H1 (cell line): ENCODE measurements around the gene OR11L1. TPM values are rescaled to one million over a fixed set of nuclear protein-coding genes. Genes with fewer than 3 reads are reported as not detected.

Source experiments
- ASH2L ChIP-seq: fragments of 200-600, 300-600 bp; sonication (generic); IDR thresholded peaks from one replicate; pipeline ENCODE4 v1.7.1; 2017; ENCODE audit warnings: low read length
- ATF2 ChIP-seq: IDR thresholded peaks from 2 replicates; pipeline ENCODE4 v1.6.1; 2012; ENCODE audit warnings: low read length, inconsistent platforms
- JUND ChIP-seq: IDR thresholded peaks from 2 replicates; pipeline ENCODE4 v1.6.1; 2011; ENCODE audit warnings: mild to moderate bottlenecking, improper control_type of control experiment, low read length
- MAX ChIP-seq: IDR thresholded peaks from 2 replicates; pipeline ENCODE4 v1.6.1; 2012; ENCODE audit warnings: inconsistent platforms
- SP4 ChIP-seq: IDR thresholded peaks from 2 replicates; pipeline ENCODE4 v1.6.1; 2012; ENCODE audit warnings: low read length, inconsistent platforms
- polyA plus RNA-seq, 7 experiments: library from polyadenylated mRNA; depleted of rRNA in 3 of 7; stranded (reverse) in 5 of 7; unstranded in 2 of 7; fragments of >200 nt in 5 of 7; fragments of 200-250 nt in 2 of 7; gene quantifications; 1 replicate in 5 of 7; 2 replicates in 1 of 7; 4 replicates in 1 of 7; pipeline versions ENCODE4 v1.2.1 to v1.2.3, GENCODE V29; 2011 to 2013; ENCODE audit warnings: missing spikeins in 2 of 7, mixed read lengths in 2 of 7
- total RNA-seq: library from RNA; stranded (reverse); fragmentation: NEBNext Ultra II Directional; extraction: Animal tissue kit (Norgen Biotek cat#: 25700); gene quantifications from 2 replicates; pipeline ENCODE4 v1.2.1, GENCODE V29; 2021
- TF ChIP-seq, protein P1 (sequence below), 3 experiments: IDR thresholded peaks; 1 replicate in 2 of 3; 2 replicates in 1 of 3; pipeline versions ENCODE4 v1.5.1 to v1.6.1; 2011; ENCODE audit warnings: low read length in 3 of 3, mild to moderate bottlenecking in 3 of 3, inconsistent platforms in 2 of 3, low read depth in 1 of 3, moderate library complexity in 1 of 3; ENCODE audit not compliant: insufficient read depth in 1 of 3; ENCODE audit errors: control extremely low read depth in 1 of 3

OR11L1 gene
- total and polyA plus RNA-seq, 2 of the 8 experiments (the other 6 are each of a cell fraction or from before 2014, with no cell fraction given): not detected

DNA sequence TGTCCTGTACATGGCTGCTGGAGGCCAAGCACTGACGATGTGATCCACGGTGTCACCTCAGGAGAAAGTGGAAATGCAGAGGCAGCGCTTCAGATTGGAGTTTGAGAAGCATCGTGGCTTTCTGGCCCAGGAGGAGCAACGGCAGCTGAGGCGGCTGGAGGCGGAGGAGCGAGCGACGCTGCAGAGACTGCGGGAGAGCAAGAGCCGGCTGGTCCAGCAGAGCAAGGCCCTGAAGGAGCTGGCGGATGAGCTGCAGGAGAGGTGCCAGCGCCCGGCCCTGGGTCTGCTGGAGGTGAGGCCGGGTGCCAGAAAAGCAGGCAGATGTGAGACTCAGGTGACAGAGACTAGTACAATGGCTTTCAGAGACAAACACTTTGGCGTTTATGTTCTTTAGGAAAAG, 22.9 kb upstream of the OR11L1 start (continued):
- TF ChIP-seq ATF2 (no peak), SP4 (no peak), ASH2L (no peak), MAX (no peak), JUND (no peak)
- TF ChIP-seq, protein P1, sequence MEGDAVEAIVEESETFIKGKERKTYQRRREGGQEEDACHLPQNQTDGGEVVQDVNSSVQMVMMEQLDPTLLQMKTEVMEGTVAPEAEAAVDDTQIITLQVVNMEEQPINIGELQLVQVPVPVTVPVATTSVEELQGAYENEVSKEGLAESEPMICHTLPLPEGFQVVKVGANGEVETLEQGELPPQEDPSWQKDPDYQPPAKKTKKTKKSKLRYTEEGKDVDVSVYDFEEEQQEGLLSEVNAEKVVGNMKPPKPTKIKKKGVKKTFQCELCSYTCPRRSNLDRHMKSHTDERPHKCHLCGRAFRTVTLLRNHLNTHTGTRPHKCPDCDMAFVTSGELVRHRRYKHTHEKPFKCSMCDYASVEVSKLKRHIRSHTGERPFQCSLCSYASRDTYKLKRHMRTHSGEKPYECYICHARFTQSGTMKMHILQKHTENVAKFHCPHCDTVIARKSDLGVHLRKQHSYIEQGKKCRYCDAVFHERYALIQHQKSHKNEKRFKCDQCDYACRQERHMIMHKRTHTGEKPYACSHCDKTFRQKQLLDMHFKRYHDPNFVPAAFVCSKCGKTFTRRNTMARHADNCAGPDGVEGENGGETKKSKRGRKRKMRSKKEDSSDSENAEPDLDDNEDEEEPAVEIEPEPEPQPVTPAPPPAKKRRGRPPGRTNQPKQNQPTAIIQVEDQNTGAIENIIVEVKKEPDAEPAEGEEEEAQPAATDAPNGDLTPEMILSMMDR (IDR thresholded peaks at IDR 0.05; ENCODE audit: control extremely low read depth in 1 of 3, insufficient read depth in 1 of 3, low read depth in 1 of 3, low read length in 3 of 3): no peak
